Trophoblast cell (in vitro differentiated cells and primary cell): Measurements from ENCODE around the gene ZNF253.
"Not testable (repeated sequence)": the region's sequence is repeated elsewhere in the genome, so short reads cannot be mapped to it uniquely, and the experiment has no call there.

Source experiments
- DNase-seq, 2 donors: peaks; one replicate each; pipeline ENCODE4 v3.0.0-alpha.2; 2016
- H2AFZ ChIP-seq: 2 replicates; pipeline ENCODE4 v1.6.1; 2013; ENCODE audit warnings: low read length, moderate library complexity, mild to moderate bottlenecking; ENCODE audit not compliant: insufficient read depth, poor library complexity
- H2AK5ac ChIP-seq: 2 replicates; pipeline ENCODE4 v1.6.1; 2013; ENCODE audit warnings: mild to moderate bottlenecking, low read length
- H2BK120ac ChIP-seq: 2 replicates; pipeline ENCODE4 v1.6.1; 2013; ENCODE audit warnings: low read length, mild to moderate bottlenecking, moderate library complexity; ENCODE audit not compliant: insufficient read depth, poor library complexity
- H2BK12ac ChIP-seq: 2 replicates; pipeline ENCODE4 v1.6.1; 2013; ENCODE audit warnings: mild to moderate bottlenecking, low read length, moderate library complexity
- H2BK5ac ChIP-seq: 2 replicates; pipeline ENCODE4 v1.6.1; 2013; ENCODE audit warnings: low read length, low read depth, moderate library complexity, mild to moderate bottlenecking; ENCODE audit not compliant: poor library complexity
- H3K14ac ChIP-seq: 2 replicates; pipeline ENCODE4 v1.6.1; 2013; ENCODE audit warnings: mild to moderate bottlenecking, low read length
- H3K18ac ChIP-seq: 2 replicates; pipeline ENCODE4 v1.6.1; 2013; ENCODE audit warnings: mild to moderate bottlenecking, low read length
- H3K23ac ChIP-seq: 2 replicates; pipeline ENCODE4 v1.6.1; 2013; ENCODE audit warnings: low read length
- H3K27ac ChIP-seq: 2 replicates; pipeline ENCODE4 v1.5.1; 2013; ENCODE audit warnings: low read depth, mild to moderate bottlenecking, inconsistent platforms, low read length, moderate library complexity
- H3K27me3 ChIP-seq: 2 replicates; pipeline ENCODE4 v1.6.1; 2013; ENCODE audit warnings: inconsistent platforms, mild to moderate bottlenecking, low read length, moderate library complexity; ENCODE audit not compliant: insufficient read depth
- H3K36me3 ChIP-seq, 2 experiments: 1 replicate in 1 of 2; 2 replicates in 1 of 2; pipeline ENCODE4 v1.6.1; 2013; ENCODE audit warnings: low read length in 2 of 2, mild to moderate bottlenecking in 2 of 2, moderate library complexity in 1 of 2; ENCODE audit not compliant: insufficient read depth in 2 of 2, control insufficient read depth in 1 of 2
- H3K4ac ChIP-seq: 2 replicates; pipeline ENCODE4 v1.6.1; 2013; ENCODE audit warnings: low read depth, mild to moderate bottlenecking, low read length, moderate library complexity
- H3K4me1 ChIP-seq, 2 experiments: 1 replicate in 1 of 2; 2 replicates in 1 of 2; pipeline ENCODE4 v1.6.1; 2013; ENCODE audit warnings: low read length in 2 of 2, mild to moderate bottlenecking in 2 of 2, moderate library complexity in 1 of 2; ENCODE audit not compliant: insufficient read depth in 2 of 2, control insufficient read depth in 1 of 2
- H3K4me2 ChIP-seq: 2 replicates; pipeline ENCODE4 v1.6.1; 2013; ENCODE audit warnings: inconsistent platforms, mild to moderate bottlenecking, low read length, moderate library complexity
- H3K4me3 ChIP-seq: 2 replicates; pipeline ENCODE4 v1.5.1; 2013; ENCODE audit warnings: mild to moderate bottlenecking, low read depth, low read length, inconsistent platforms
- H3K79me1 ChIP-seq: one replicate; pipeline ENCODE4 v1.6.1; 2013; ENCODE audit warnings: low read length
- H3K79me2 ChIP-seq: 2 replicates; pipeline ENCODE4 v1.6.1; 2013; ENCODE audit warnings: low read length, mild to moderate bottlenecking; ENCODE audit not compliant: control insufficient read depth, insufficient read depth, poor library complexity
- H3K9ac ChIP-seq: 2 replicates; pipeline ENCODE4 v1.6.1; 2013; ENCODE audit warnings: mild to moderate bottlenecking, low read length
- H3K9me3 ChIP-seq: 2 replicates; pipeline ENCODE4 v1.6.1; 2013; ENCODE audit warnings: low read depth, mild to moderate bottlenecking, control low read depth, inconsistent platforms, low read length; ENCODE audit not compliant: insufficient read depth
- H4K12ac ChIP-seq: 2 replicates; pipeline ENCODE4 v1.6.1; 2013; ENCODE audit warnings: low read depth, mild to moderate bottlenecking, low read length, moderate library complexity
- H4K8ac ChIP-seq: 2 replicates; pipeline ENCODE4 v1.6.1; 2013; ENCODE audit warnings: low read depth, mild to moderate bottlenecking, low read length, moderate library complexity
- H4K91ac ChIP-seq: one replicate; pipeline ENCODE4 v1.6.1; 2013; ENCODE audit warnings: low read depth, mild to moderate bottlenecking, low read length, moderate library complexity
- WGBS: extraction: QIAGEN DNeasy Blood & Tissue Kit; methylation state at CpG from one replicate; pipeline ENCODE4 v1.1.7; 2013; ENCODE audit warnings: missing lambda C conversion rate; ENCODE audit not compliant: insufficient read length, insufficient coverage; ENCODE audit errors: extremely low coverage; 5-methylcytosine and 5-hydroxymethylcytosine counted together

Gene ZNF253

DNA sequence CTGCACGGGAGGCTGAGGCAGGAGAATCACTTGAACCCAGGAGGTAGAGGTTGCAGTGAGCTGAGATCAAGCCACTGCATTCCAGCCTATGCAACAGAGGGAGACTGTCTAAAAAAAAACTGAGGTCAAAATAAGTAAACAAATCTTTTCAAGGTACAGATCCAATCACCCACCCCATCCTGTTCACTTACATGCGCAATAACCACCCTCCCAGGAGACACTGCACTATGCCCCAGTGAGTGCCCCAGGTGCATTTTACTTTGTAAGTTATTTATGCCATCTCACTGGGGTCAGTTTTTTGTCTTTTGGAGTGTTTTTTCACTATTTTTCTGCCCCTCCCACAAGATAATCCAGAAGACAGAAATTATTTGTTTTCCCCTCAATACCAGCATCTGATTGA lies 6.9 kb upstream of the ZNF253 start:
- H3K9ac ChIP-seq, result no peak overlapping the region

GRCh38 chr19:19860756-19861390 lies 4.8 kb upstream of the ZNF253 start:
- DNase-seq, result peak; percentile 59 to 79
- Histone ChIP-seq H3K27me3 (no peaks in the 10 kb centered on the region), H2BK120ac (no peak overlapping the region), H3K9me3 (peaks cover 2% of the 10 kb centered on the region), H2AFZ (peak overlapping the region; percentile 82), H3K79me1 (peaks cover 6% of the 10 kb centered on the region), H3K14ac (peak overlapping the region; percentile 18), H3K23ac (no peak overlapping the region), H3K4me2 (peak overlapping the region; percentile 76), H2BK12ac (no peak overlapping the region), H3K36me3 (peaks cover 2 to 5% of the 10 kb centered on the region in 2 experiments), H4K8ac (peak overlapping the region; percentile 64), H3K4me3 (peak overlapping the region; percentile 75), H4K91ac (peak overlapping the region; percentile 29), H2AK5ac (no peak overlapping the region), H2BK5ac (no peak overlapping the region), H3K27ac (no peak overlapping the region), H4K12ac (peak overlapping the region; percentile 56), H3K79me2 (peaks cover 6% of the 10 kb centered on the region), H3K4me1 (peaks cover 2 to 3% of the 10 kb centered on the region in 2 experiments), H3K18ac (peak overlapping the region; percentile 51), H3K4ac (no peak overlapping the region), H3K9ac (peak overlapping the region; percentile 14)
- no CpG with 5 or more reads among the region's 29 CpGs for WGBS

More for the DNA sequence above, 6.9 kb upstream of the ZNF253 start:
- H3K79me2 ChIP-seq, result peaks cover 5% of the 10 kb centered on the region
- H3K27me3 ChIP-seq, result no peaks in the 10 kb centered on the region
- H3K18ac ChIP-seq, result no peak overlapping the region
- H2BK12ac ChIP-seq, result no peak overlapping the region
- H3K79me1 ChIP-seq, result peaks cover 4% of the 10 kb centered on the region
- H2BK5ac ChIP-seq, result no peak overlapping the region
- H3K4me2 ChIP-seq, result no peak overlapping the region
- no peak overlapping the region for H2AK5ac ChIP-seq
- H3K14ac ChIP-seq, result no peak overlapping the region
- DNase-seq, result no peak
- no peak overlapping the region for H4K8ac ChIP-seq
- no peak overlapping the region for H3K23ac ChIP-seq
- peaks cover 2 to 3% of the 10 kb centered on the region in 2 experiments for H3K4me1 ChIP-seq
- peaks cover 2 to 5% of the 10 kb centered on the region in 2 experiments for H3K36me3 ChIP-seq
- no peak overlapping the region for H4K12ac ChIP-seq
- no peak overlapping the region for H3K4ac ChIP-seq
- H3K4me3 ChIP-seq, result no peak overlapping the region
- WGBS, result no CpG with 5 or more reads among the region's 2 CpGs
- no peak overlapping the region for H3K27ac ChIP-seq
- H3K9me3 ChIP-seq, result no peaks in the 10 kb centered on the region
- H4K91ac ChIP-seq, result no peak overlapping the region
- no peak overlapping the region for H2BK120ac ChIP-seq
- H2AFZ ChIP-seq, result no peak overlapping the region

- H2AK5ac ChIP-seq, result no peak overlapping the region
- peak overlapping the region; percentile 86 for H4K91ac ChIP-seq
- peak overlapping the region; percentile 95 for H3K27ac ChIP-seq
- WGBS, result no CpG with 5 or more reads among the region's 23 CpGs
- peaks cover 7% of the 10 kb centered on the region for H3K79me1 ChIP-seq
- no peak overlapping the region for H2BK12ac ChIP-seq
- H3K9me3 ChIP-seq, result peaks cover 2% of the 10 kb centered on the region
- H3K4me1 ChIP-seq, result peaks cover under 1 to 7% of the 10 kb centered on the region in 2 experiments
- H4K12ac ChIP-seq, result no peak overlapping the region
- H3K18ac ChIP-seq, result peak overlapping the region; percentile 61
- H3K23ac ChIP-seq, result no peak overlapping the region
- peak overlapping the region; percentile 70 for H4K8ac ChIP-seq
- peak; percentile 9 to 41 for DNase-seq
- H2BK120ac ChIP-seq, result peak overlapping the region; percentile 12
- H3K9ac ChIP-seq, result peak overlapping the region; percentile 100
- H3K79me2 ChIP-seq, result peaks cover 20% of the 10 kb centered on the region
- H3K4ac ChIP-seq, result peak overlapping the region; percentile 44
- peak overlapping the region; percentile 74 for H2AFZ ChIP-seq
- peaks cover 2 to 3% of the 10 kb centered on the region in 2 experiments for H3K36me3 ChIP-seq
- peak overlapping the region; percentile 86 for H3K4me2 ChIP-seq
- peak overlapping the region; percentile 80 for H3K14ac ChIP-seq
- no peaks in the 10 kb centered on the region for H3K27me3 ChIP-seq
- peak overlapping the region; percentile 98 for H3K4me3 ChIP-seq
- H2BK5ac ChIP-seq, result peak overlapping the region; percentile 47
Measured at GRCh38 chr19:19866611-19867248, 1.0 kb downstream of the ZNF253 start.

DNA sequence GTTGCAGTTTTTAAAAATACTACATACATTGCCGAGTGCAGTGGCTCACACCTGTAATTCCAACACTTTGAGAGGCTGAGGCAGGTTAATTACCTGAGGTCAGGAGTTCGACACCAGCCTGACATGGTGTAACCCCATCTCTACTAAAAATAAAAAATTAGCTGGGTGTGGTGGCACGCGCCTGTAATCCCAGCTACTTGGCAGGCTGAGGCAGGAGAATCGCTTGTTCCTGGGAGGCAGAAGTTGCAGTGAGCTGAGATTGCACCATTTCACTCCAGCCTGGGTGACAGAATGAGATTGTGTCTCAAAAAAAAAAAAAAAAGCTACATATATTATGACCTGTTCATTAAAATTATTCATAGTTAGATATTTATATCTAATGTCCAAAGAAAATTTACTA lies 4.4 kb downstream of the ZNF253 start:
- not testable (repeated sequence) for H2AK5ac ChIP-seq, DNase-seq, H4K12ac ChIP-seq, H4K91ac ChIP-seq, H3K18ac ChIP-seq, H3K4me3 ChIP-seq, H2BK5ac ChIP-seq, H3K79me1 ChIP-seq, H3K36me3 ChIP-seq, H2AFZ ChIP-seq, H3K23ac ChIP-seq, H3K4me2 ChIP-seq, H2BK12ac ChIP-seq, H2BK120ac ChIP-seq, H3K9me3 ChIP-seq, H4K8ac ChIP-seq, H3K14ac ChIP-seq, H3K27me3 ChIP-seq, H3K27ac ChIP-seq, H3K9ac ChIP-seq
- H3K4ac ChIP-seq, result peak overlapping the region; percentile 86
- no CpG with 5 or more reads among the region's 5 CpGs for WGBS
- peaks cover 23% of the 10 kb centered on the region for H3K79me2 ChIP-seq
- H3K4me1 ChIP-seq, result peaks cover 2 to 10% of the 10 kb centered on the region in 2 experiments
